Pulmonary artery endothelial cell (primary cell): ENCODE data around the gene PPP1R12C. TPM values are rescaled to one million over a fixed set of nuclear protein-coding genes. Genes with fewer than 3 reads are reported as not detected.
"Not testable (repeated sequence)": the region's sequence is repeated elsewhere in the genome, so short reads cannot be mapped to it uniquely, and the experiment has no call there.

Experiments used
- DNase-seq: peaks from one replicate; pipeline ENCODE4 v3.0.0-alpha.2; 2011; ENCODE audit warnings: low read depth, low spot score
- total RNA-seq: library from RNA; depleted of rRNA; stranded (reverse); fragments of >200 nt; gene quantifications from 2 replicates; pipeline ENCODE4 v1.2.3, GENCODE V29; 2014

PPP1R12C gene
- total RNA-seq, 1 donor from 2014 or later: 34.8 TPM

- no peak for DNase-seq
Observed at GRCh38 chr19:55112246-55112776, 5.1 kb downstream of the PPP1R12C start.

GRCh38 chr19:55111238-55111831 is 6.1 kb downstream of the PPP1R12C start:
- DNase-seq: no peak

- no peak for DNase-seq
Observed at GRCh38 chr19:55109527-55110291, 7.7 kb downstream of the PPP1R12C start.

- not testable (repeated sequence) for DNase-seq
Observed at GRCh38 chr19:55107252-55107651, 10.2 kb downstream of the PPP1R12C start.

- no peak for DNase-seq
Observed at GRCh38 chr19:55106591-55106990, 10.8 kb downstream of the PPP1R12C start.

- no peak for DNase-seq
Observed at GRCh38 chr19:55105237-55105636, 12.2 kb downstream of the PPP1R12C start.

GRCh38 chr19:55103190-55103589 is 14.2 kb downstream of the PPP1R12C start:
- no peak for DNase-seq

GRCh38 chr19:55101261-55101660 is 16.2 kb downstream of the PPP1R12C start:
- no peak for DNase-seq

- no peak for DNase-seq
Observed at GRCh38 chr19:55099557-55100506, 17.6 kb downstream of the PPP1R12C start.

GRCh38 chr19:55098716-55099556 is 18.5 kb downstream of the PPP1R12C start:
- no peak for DNase-seq

GRCh38 chr19:55097864-55098715 is 19.3 kb downstream of the PPP1R12C start:
- no peak for DNase-seq

- no peak for DNase-seq
Observed at GRCh38 chr19:55096061-55096701, 21.3 kb downstream of the PPP1R12C start.

- no peak for DNase-seq
Observed at GRCh38 chr19:55095260-55096060, 22.0 kb downstream of the PPP1R12C start.

GRCh38 chr19:55094456-55095259 is 22.8 kb downstream of the PPP1R12C start:
- DNase-seq: no peak

GRCh38 chr19:55092423-55093318 is 24.8 kb downstream of the PPP1R12C start:
- DNase-seq: no peak

- DNase-seq: no peak
Observed at GRCh38 chr19:55091955-55092354, 25.5 kb downstream of the PPP1R12C start.
